Measurements from ENCODE around the gene GABPB1. TPM values are rescaled to one million over a fixed set of nuclear protein-coding genes. Genes with fewer than 3 reads are reported as not detected.

GABPB1 gene
- 43.7 and 46.5 TPM in 2 replicates for total RNA-seq

DNA sequence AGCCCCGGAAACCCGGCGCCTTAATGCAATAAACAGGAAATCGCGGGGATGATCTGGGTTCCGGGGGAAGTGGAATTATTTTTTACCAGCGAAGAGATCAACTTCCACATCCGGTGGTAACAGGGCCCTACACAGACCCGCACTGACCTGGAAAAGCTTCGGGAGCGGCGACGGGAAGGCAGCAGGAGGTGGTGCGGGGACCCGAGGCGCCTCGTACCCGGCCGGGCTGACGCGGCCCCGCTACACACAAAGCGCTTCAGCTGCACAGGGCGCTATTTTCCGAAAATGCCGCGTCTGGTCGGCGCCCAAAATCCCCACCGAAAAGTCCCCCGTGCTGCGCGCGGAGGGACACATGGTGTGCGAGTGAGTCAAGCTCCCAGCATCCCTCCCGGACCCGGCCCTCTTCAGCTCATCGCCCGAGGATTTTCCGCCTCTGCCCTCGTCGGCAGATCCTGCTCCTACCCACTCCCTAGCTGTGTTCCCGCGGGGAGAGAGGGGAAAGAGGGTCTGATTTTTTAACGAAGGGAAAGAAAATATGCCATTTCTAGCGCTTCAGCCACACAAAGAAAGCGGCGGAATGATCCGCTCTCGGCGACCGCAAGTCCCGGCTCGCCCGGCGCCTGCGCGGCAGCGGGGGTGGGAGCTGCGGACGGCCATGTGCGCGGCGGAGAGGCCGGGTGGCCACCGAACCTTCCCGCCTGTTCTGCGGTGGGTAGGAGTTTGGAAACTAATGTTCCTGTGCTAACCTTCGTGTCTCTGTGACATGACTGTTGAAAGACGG is at the start of gene GABPB1:
Gene GABPB1 (minus strand): TSS at position 361 of the 781 bp plus-strand sequence. CDS start 45,400 bp downstream, outside the sequence.

DNA sequence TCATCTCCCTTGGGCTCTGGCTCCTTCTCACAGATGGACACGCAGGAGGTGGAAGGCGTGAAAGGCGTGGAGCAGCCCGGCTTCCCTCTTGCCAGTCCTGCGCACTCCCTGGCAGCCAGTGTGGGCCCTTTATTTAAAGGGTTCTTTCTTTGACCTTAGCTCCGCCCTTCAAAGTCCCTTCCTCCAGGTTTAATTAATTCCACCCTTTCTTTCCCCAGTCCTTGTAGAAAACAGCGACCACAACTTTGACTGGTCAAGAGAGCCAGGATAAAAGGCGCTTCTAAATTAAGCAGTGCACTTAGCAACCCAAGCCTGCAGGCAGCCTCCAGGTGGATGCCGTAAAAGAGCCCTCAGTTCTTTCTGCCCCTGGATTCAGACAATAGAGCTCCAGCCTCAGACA is 89.4 kb downstream of the GABPB1 start, which contains the start of gene HDC:
Gene HDC (minus strand): TSS at position 107 of the 400 bp plus-strand sequence. CDS start 103 bp downstream, at position 4.

Other genes with a start within 250 kb of the GABPB1 start
- gene ATP8B4, start 236.0 kb downstream of the GABPB1 start, total RNA-seq, result 0.42 and 12.2 TPM in 2 replicates
- gene SLC27A2, start 173.0 kb downstream of the GABPB1 start, total RNA-seq, result 0.05 and 0.30 TPM in 2 replicates
- not detected in 2 replicates for gene HDC, start 89.5 kb downstream of the GABPB1 start, total RNA-seq
- 57.0 and 63.2 TPM in 2 replicates for gene USP8, start 69.2 kb upstream of the GABPB1 start, total RNA-seq
- gene USP50, start 191.5 kb upstream of the GABPB1 start, total RNA-seq, result not detected in 2 replicates

All from smooth muscle cell of the umbilical artery (primary cell).